Loucy (cell line): ENCODE measurements around the gene SCFD2.

Experiments
- H2AFZ ChIP-seq: fragments of 200-600 bp; sonication (generic); 2 replicates; pipeline ENCODE4 v1.6.0; 2016; ENCODE audit warnings: antibody characterized with exemption, mild to moderate bottlenecking, low read length, moderate library complexity
- H3F3A ChIP-seq: fragments of 200-600 bp; 2 replicates; pipeline ENCODE4 v1.6.0; 2016; ENCODE audit warnings: antibody characterized with exemption, low read depth, mild to moderate bottlenecking
- H3K27me3 ChIP-seq: fragments of 200-600 bp; sonication (generic); 2 replicates; pipeline ENCODE4 v1.6.1; 2014; ENCODE audit warnings: low read length, mild to moderate bottlenecking; ENCODE audit not compliant: insufficient read depth, poor library complexity, severe bottlenecking
- H3K36me3 ChIP-seq: fragments of 200-600 bp; sonication (generic); 2 replicates; pipeline ENCODE4 v1.6.1; 2016; ENCODE audit warnings: low read length; ENCODE audit not compliant: insufficient read depth
- H3K4me1 ChIP-seq: fragments of 200-600 bp; sonication (generic); 2 replicates; pipeline ENCODE4 v1.5.1; 2014; ENCODE audit warnings: low read length, mild to moderate bottlenecking; ENCODE audit not compliant: insufficient read depth, poor library complexity, severe bottlenecking
- H3K4me2 ChIP-seq: fragments of 200-600 bp; sonication (generic); 2 replicates; pipeline ENCODE4 v1.6.0; 2014; ENCODE audit warnings: antibody characterized with exemption, low read length, low read depth, mild to moderate bottlenecking; ENCODE audit not compliant: poor library complexity, severe bottlenecking
- H3K4me3 ChIP-seq: fragments of 200-600 bp; sonication (generic); 2 replicates; pipeline ENCODE4 v1.5.1; 2014; ENCODE audit warnings: low read length, mild to moderate bottlenecking, mixed read lengths; ENCODE audit not compliant: poor library complexity, severe bottlenecking
- H3K79me2 ChIP-seq: fragments of 200-600 bp; sonication (generic); 2 replicates; pipeline ENCODE4 v1.6.1; 2014; ENCODE audit warnings: low read length; ENCODE audit not compliant: insufficient read depth
- H3K9ac ChIP-seq: fragments of 200-600 bp; sonication (generic); 2 replicates; pipeline ENCODE4 v1.6.0; 2014; ENCODE audit warnings: mild to moderate bottlenecking, low read depth, low read length, moderate library complexity; ENCODE audit not compliant: poor library complexity, severe bottlenecking
- H3K9me2 ChIP-seq: fragments of 200-600 bp; sonication (generic); replicated peaks from 2 replicates; pipeline ENCODE4 v1.6.1; 2016; ENCODE audit warnings: low read depth, low read length, mixed read lengths
- H3K9me3 ChIP-seq: fragments of 200-600 bp; sonication (generic); 2 replicates; pipeline ENCODE4 v1.6.1; 2014; ENCODE audit warnings: mild to moderate bottlenecking, antibody characterized with exemption, low read length, low read depth; ENCODE audit not compliant: insufficient read depth
- H4K20me1 ChIP-seq: fragments of 200-600 bp; sonication (generic); 2 replicates; pipeline ENCODE4 v1.6.0; 2014; ENCODE audit warnings: antibody characterized with exemption, low read length, mild to moderate bottlenecking; ENCODE audit not compliant: insufficient read depth, poor library complexity, severe bottlenecking
- EZH2phosphoT487 ChIP-seq: fragments of 200-600 bp; IDR thresholded peaks from 2 replicates; pipeline ENCODE4 v1.6.1; 2018; ENCODE audit warnings: antibody characterized with exemption, mild to moderate bottlenecking, moderate library complexity, borderline replicate concordance
- TF ChIP-seq, protein P1 (sequence below): fragments of 200-600 bp; sonication (generic); conservative IDR thresholded peaks from 2 replicates; pipeline ENCODE4 v1.5.1; 2014; ENCODE audit warnings: mild to moderate bottlenecking, antibody characterized with exemption, low read length

Gene SCFD2

DNA sequence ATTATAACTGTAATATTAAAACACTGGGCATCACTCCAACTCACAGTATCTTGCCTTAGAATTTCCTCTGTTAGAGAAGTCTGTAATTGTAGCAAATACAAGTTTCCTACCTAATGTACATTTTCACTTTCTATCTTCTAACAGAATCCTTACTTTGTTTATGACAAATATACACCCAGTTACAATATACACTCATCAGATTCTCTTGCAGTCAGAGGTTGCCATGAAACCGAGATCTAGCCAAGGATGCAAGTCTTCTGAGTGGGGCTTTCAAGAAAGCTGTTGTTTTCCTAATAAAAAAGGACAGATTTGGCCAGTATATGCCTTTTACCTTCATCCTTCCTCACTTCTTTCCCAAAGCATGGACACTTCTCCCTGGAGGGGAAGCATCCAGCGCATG lies 228.9 kb downstream of the SCFD2 start:
- no peaks in the 10 kb centered on the region for H3K4me1 ChIP-seq
- H3K9me3 ChIP-seq = no peaks in the 10 kb centered on the region
- H2AFZ ChIP-seq = no peak overlapping the region
- no peaks in the 10 kb centered on the region for H3K27me3 ChIP-seq
- no peaks in the 10 kb centered on the region for H3K79me2 ChIP-seq
- no peaks in the 10 kb centered on the region for H3F3A ChIP-seq
- H3K9ac ChIP-seq = no peak overlapping the region
- no peaks in the 10 kb centered on the region for H3K9me2 ChIP-seq
- no peaks in the 10 kb centered on the region for H4K20me1 ChIP-seq
- no peaks in the 10 kb centered on the region for H3K36me3 ChIP-seq
- no peak overlapping the region for H3K4me3 ChIP-seq
- TF ChIP-seq, protein P1, sequence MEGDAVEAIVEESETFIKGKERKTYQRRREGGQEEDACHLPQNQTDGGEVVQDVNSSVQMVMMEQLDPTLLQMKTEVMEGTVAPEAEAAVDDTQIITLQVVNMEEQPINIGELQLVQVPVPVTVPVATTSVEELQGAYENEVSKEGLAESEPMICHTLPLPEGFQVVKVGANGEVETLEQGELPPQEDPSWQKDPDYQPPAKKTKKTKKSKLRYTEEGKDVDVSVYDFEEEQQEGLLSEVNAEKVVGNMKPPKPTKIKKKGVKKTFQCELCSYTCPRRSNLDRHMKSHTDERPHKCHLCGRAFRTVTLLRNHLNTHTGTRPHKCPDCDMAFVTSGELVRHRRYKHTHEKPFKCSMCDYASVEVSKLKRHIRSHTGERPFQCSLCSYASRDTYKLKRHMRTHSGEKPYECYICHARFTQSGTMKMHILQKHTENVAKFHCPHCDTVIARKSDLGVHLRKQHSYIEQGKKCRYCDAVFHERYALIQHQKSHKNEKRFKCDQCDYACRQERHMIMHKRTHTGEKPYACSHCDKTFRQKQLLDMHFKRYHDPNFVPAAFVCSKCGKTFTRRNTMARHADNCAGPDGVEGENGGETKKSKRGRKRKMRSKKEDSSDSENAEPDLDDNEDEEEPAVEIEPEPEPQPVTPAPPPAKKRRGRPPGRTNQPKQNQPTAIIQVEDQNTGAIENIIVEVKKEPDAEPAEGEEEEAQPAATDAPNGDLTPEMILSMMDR = no peak
- no peak for TF ChIP-seq EZH2phosphoT487
- no peak overlapping the region for H3K4me2 ChIP-seq

GRCh38 chr4:53132132-53132891 lies 233.5 kb downstream of the SCFD2 start:
- Histone ChIP-seq H3K9ac (no peak overlapping the region), H3K9me2 (no peaks in the 10 kb centered on the region), H3K4me2 (no peak overlapping the region), H3K9me3 (no peaks in the 10 kb centered on the region), H3K4me1 (no peaks in the 10 kb centered on the region), H4K20me1 (no peaks in the 10 kb centered on the region), H3K36me3 (no peaks in the 10 kb centered on the region), H2AFZ (no peak overlapping the region), H3F3A (no peaks in the 10 kb centered on the region), H3K27me3 (no peaks in the 10 kb centered on the region), H3K79me2 (no peaks in the 10 kb centered on the region), H3K4me3 (no peak overlapping the region)
- TF ChIP-seq, protein P1 = no peak
- no peak for TF ChIP-seq EZH2phosphoT487

DNA sequence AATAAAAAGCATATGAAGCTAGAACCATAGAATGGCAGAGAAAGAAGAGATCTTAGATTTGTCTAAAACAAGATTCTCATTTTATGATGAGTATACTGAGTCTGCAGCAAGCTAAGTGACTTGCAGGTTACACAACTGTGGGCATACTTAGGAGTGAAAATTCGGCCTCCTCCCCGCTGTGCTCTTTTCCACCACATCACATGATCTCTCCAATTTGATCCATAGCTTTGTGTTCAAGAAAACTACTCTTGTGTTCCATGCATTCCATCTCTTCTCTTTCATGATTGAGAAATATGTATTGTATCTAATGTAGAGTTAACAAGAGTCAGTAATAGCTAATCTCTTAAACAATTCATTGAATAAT lies 234.3 kb downstream of the SCFD2 start:
- Histone ChIP-seq H3K9me3 (no peaks in the 10 kb centered on the region), H3K36me3 (no peaks in the 10 kb centered on the region), H3K4me3 (no peak overlapping the region), H3K9ac (no peak overlapping the region), H3K9me2 (no peaks in the 10 kb centered on the region), H2AFZ (no peak overlapping the region), H3K4me1 (no peaks in the 10 kb centered on the region), H4K20me1 (no peaks in the 10 kb centered on the region), H3K27me3 (no peaks in the 10 kb centered on the region), H3K4me2 (no peak overlapping the region), H3F3A (no peaks in the 10 kb centered on the region), H3K79me2 (no peaks in the 10 kb centered on the region)
- TF ChIP-seq, protein P1 = no peak
- TF ChIP-seq EZH2phosphoT487 = no peak
